SU-DHL-6 (cell line): ENCODE data around the gene PLEK.

Experiments
- H2AFZ ChIP-seq: fragments of 200-600 bp; sonication (generic); 2 replicates; pipeline ENCODE4 v1.6.1; 2014; ENCODE audit warnings: low read depth, mild to moderate bottlenecking, moderate library complexity, mixed read lengths, antibody characterized with exemption, low read length; ENCODE audit not compliant: severe bottlenecking
- H3F3A ChIP-seq: fragments of 200-600 bp; shearing (Covaris generic); 2 replicates; pipeline ENCODE4 v1.6.0; 2016; ENCODE audit warnings: antibody characterized with exemption, mild to moderate bottlenecking; ENCODE audit not compliant: insufficient read depth
- H3K27ac ChIP-seq: fragments of 200-600 bp; sonication (generic); 2 replicates; pipeline ENCODE4 v1.5.1; 2016; ENCODE audit warnings: low read depth, mild to moderate bottlenecking, low read length, moderate library complexity, mixed read lengths
- H3K27me3 ChIP-seq: fragments of 200-600 bp; sonication (generic), shearing (Covaris generic); 2 replicates; pipeline ENCODE4 v1.6.0; 2014; ENCODE audit warnings: mild to moderate bottlenecking, low read length
- H3K36me3 ChIP-seq: fragments of 200-600 bp; sonication (generic); 2 replicates; pipeline ENCODE4 v1.6.1; 2014; ENCODE audit warnings: mild to moderate bottlenecking, low read length, mixed read lengths
- H3K4me2 ChIP-seq: fragments of 300-600, 200-600 bp; shearing (Covaris generic), sonication (generic); 2 replicates; pipeline ENCODE4 v1.6.0; 2014; ENCODE audit warnings: low read length, low read depth, mild to moderate bottlenecking; ENCODE audit not compliant: poor library complexity, severe bottlenecking
- H3K4me3 ChIP-seq: fragments of 200-600 bp; sonication (generic); 2 replicates; pipeline ENCODE4 v1.5.1; 2014; ENCODE audit warnings: antibody characterized with exemption, low read length, mild to moderate bottlenecking, mixed read lengths; ENCODE audit not compliant: insufficient read depth, poor library complexity, severe bottlenecking
- H3K79me2 ChIP-seq: fragments of 200-600 bp; sonication (generic); 2 replicates; pipeline ENCODE4 v1.6.1; 2014; ENCODE audit warnings: mild to moderate bottlenecking, low read length, moderate library complexity; ENCODE audit not compliant: insufficient read depth
- H3K9ac ChIP-seq: fragments of 200-600 bp; sonication (generic); 2 replicates; pipeline ENCODE4 v1.7.0; 2014; ENCODE audit warnings: mild to moderate bottlenecking, low read length
- H3K9me2 ChIP-seq: fragments of 200-600 bp; sonication (generic); replicated peaks from 2 replicates; pipeline ENCODE4 v1.6.1; 2014; ENCODE audit warnings: low read length; ENCODE audit not compliant: insufficient read depth
- H3K9me3 ChIP-seq: fragments of 200-600 bp; sonication (generic); 2 replicates; pipeline ENCODE4 v1.6.1; 2014; ENCODE audit warnings: low read length, mixed read lengths; ENCODE audit not compliant: insufficient read depth
- H4K20me1 ChIP-seq: fragments of 200-600 bp; sonication (generic); 2 replicates; pipeline ENCODE4 v1.6.1; 2014; ENCODE audit warnings: low read depth, mild to moderate bottlenecking, antibody characterized with exemption, low read length, moderate library complexity, mixed read lengths
- EZH2phosphoT487 ChIP-seq: fragments of 200-600 bp; sonication (generic), shearing (Covaris generic); conservative IDR thresholded peaks from 2 replicates; pipeline ENCODE4 v1.6.1; 2018; ENCODE audit warnings: mild to moderate bottlenecking, antibody characterized with exemption, low read length, moderate library complexity, mixed read lengths
- TF ChIP-seq, protein P1 (sequence below): fragments of 200-600 bp; sonication (generic); IDR thresholded peaks from one replicate; pipeline ENCODE4 v1.5.1; 2017; ENCODE audit warnings: antibody characterized with exemption, mild to moderate bottlenecking, low read length, moderate library complexity; ENCODE audit not compliant: insufficient read depth, poor library complexity, severe bottlenecking

The PLEK gene

DNA sequence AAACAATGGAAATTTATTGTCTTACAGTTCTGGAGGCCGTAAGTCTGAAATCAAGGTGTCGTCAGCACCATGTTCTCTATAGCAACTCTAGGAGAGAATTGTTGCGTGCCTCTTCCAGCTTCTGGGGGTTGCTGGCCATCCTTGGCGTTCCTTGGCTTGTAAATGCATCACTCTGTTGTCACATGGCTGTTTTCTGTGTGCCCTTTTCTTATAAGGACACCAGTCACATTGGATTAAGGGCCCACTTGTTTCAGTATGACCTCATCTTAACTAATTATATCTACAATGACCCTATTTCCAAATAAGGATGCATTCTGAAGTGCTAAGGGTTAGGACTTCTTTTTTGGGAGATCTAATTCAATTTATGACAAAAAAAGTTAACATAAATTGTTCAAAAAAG lies 1.4 kb upstream of the PLEK start:
- Histone ChIP-seq H3K4me3 (no peak overlapping the region), H4K20me1 (no peaks in the 10 kb centered on the region), H3K9ac (peak overlapping the region; percentile 74; the same call in 1 of the 2 replicates), H3K9me3 (no peaks in the 10 kb centered on the region), H3K27me3 (no peaks in the 10 kb centered on the region), H3K79me2 (peaks cover 47% of the 10 kb centered on the region), H3K4me2 (peak overlapping the region; percentile 85), H3K9me2 (no peaks in the 10 kb centered on the region), H3K36me3 (0 out of 2 replicates have a peak, but pooled peaks cover 2% of the 10 kb centered on the region), H2AFZ (no peak overlapping the region), H3F3A (peaks cover 30% of the 10 kb centered on the region; the same call in 1 of the 2 replicates), H3K27ac (peak overlapping the region; percentile 84)
- no peak for TF ChIP-seq EZH2phosphoT487
- TF ChIP-seq, protein P1, sequence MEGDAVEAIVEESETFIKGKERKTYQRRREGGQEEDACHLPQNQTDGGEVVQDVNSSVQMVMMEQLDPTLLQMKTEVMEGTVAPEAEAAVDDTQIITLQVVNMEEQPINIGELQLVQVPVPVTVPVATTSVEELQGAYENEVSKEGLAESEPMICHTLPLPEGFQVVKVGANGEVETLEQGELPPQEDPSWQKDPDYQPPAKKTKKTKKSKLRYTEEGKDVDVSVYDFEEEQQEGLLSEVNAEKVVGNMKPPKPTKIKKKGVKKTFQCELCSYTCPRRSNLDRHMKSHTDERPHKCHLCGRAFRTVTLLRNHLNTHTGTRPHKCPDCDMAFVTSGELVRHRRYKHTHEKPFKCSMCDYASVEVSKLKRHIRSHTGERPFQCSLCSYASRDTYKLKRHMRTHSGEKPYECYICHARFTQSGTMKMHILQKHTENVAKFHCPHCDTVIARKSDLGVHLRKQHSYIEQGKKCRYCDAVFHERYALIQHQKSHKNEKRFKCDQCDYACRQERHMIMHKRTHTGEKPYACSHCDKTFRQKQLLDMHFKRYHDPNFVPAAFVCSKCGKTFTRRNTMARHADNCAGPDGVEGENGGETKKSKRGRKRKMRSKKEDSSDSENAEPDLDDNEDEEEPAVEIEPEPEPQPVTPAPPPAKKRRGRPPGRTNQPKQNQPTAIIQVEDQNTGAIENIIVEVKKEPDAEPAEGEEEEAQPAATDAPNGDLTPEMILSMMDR: no peak

DNA sequence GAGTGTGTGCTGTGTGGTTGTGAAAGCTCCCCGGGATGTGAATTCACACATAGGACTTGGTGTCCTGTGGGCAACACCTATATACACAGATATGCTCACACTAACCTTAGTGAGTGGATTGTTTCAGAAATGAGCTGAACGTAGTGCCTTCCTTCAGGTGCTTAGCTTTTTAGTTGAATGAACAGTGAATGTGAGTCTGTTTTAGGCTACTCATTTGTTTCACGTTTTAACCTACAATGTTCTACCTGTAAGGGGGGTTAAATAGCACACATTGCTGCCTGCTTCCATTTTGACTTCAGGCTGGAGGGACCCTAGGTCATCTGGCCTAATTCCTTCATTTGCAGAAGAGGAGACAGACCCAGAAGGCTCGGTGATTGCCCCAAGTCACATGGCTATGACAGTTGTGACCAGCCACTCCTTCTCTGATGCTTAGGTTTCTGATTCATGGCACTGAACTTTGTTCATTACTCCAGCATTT lies 1.0 kb downstream of the PLEK start:
- peak overlapping the region; percentile 74 for H3K9ac ChIP-seq
- TF ChIP-seq, protein P1: no peak
- no peak for TF ChIP-seq EZH2phosphoT487
- H3K36me3 ChIP-seq: 0 out of 2 replicates have a peak, but pooled peaks cover 8% of the 10 kb centered on the region
- H3K27ac ChIP-seq: peak overlapping the region; percentile 84
- H2AFZ ChIP-seq: peak overlapping the region; percentile 5
- peak overlapping the region; percentile 60 for H3K4me3 ChIP-seq
- no peaks in the 10 kb centered on the region for H4K20me1 ChIP-seq
- H3F3A ChIP-seq: peaks cover 26% of the 10 kb centered on the region; the same call in 1 of the 2 replicates
- H3K9me2 ChIP-seq: no peaks in the 10 kb centered on the region
- H3K79me2 ChIP-seq: peaks cover 70% of the 10 kb centered on the region
- no peaks in the 10 kb centered on the region for H3K9me3 ChIP-seq
- H3K27me3 ChIP-seq: no peaks in the 10 kb centered on the region
- peak overlapping the region; percentile 85 for H3K4me2 ChIP-seq

DNA sequence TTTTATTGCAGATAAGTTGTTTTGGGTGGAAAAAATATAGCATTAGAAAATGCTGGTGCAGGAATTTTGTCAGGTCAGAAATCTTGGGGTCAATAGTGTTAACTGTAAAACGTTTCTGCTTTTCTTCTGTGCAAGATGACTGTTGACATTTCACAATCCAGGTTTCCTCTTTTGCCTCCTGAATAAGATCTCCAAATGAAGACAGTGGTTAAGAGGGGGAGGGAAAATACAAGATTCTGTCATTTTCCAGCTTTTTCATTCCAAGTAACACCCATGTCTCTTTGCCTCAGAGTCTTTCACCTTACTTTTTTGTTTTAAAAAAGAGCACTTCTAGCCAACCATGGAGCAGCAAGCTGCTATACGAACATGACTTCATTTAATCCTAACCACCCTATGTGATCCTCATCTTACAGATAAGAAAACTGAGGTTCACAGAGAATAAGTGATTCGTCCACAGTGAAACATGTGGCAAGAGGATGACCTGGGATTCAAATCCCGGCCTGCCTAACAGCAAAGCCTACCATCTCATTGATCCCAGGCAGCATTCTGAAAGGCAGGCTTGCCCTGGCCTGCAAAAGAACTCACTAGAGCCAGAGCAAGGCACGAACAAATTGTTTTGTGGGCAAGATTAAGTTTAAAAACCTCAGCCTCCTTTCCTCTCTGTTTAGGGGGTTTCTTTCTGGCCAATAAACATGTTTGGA lies 3.0 kb downstream of the PLEK start:
- Histone ChIP-seq H2AFZ (no peak overlapping the region), H4K20me1 (no peaks in the 10 kb centered on the region), H3K79me2 (peaks cover 89% of the 10 kb centered on the region), H3F3A (peaks cover 26% of the 10 kb centered on the region; the same call in 1 of the 2 replicates), H3K9ac (peak overlapping the region; percentile 74), H3K36me3 (0 out of 2 replicates have a peak, but pooled peaks cover 8% of the 10 kb centered on the region), H3K4me2 (peak overlapping the region; percentile 85), H3K9me2 (no peaks in the 10 kb centered on the region), H3K9me3 (no peaks in the 10 kb centered on the region), H3K27ac (peak overlapping the region; percentile 84), H3K27me3 (no peaks in the 10 kb centered on the region), H3K4me3 (no peak overlapping the region)
- TF ChIP-seq EZH2phosphoT487: no peak
- TF ChIP-seq, protein P1: no peak
